Sigmoid colon (tissue), 4 donors: ENCODE data around the gene GLYR1.

Experiments
- POLR2AphosphoS5 ChIP-seq, 4 donors: sonication (generic); formaldehyde crosslinking; IDR thresholded peaks; one replicate each; pipeline ENCODE4 v1.6.1; 2017; ENCODE audit warnings: antibody characterized with exemption in 4 of 4
- TF ChIP-seq, protein P1 (sequence below), 4 experiments: fragments of 450-650 bp in 3 of 4; fragments of 200-600 bp in 1 of 4; IDR thresholded peaks; one replicate each; pipeline ENCODE4 v1.5.1; 2016 to 2019; ENCODE audit warnings: antibody characterized with exemption in 4 of 4, mild to moderate bottlenecking in 3 of 4, moderate library complexity in 2 of 4

GRCh38 chr16:4811242-4811641 is 35.8 kb downstream of the GLYR1 start:
- TF ChIP-seq, protein P1, sequence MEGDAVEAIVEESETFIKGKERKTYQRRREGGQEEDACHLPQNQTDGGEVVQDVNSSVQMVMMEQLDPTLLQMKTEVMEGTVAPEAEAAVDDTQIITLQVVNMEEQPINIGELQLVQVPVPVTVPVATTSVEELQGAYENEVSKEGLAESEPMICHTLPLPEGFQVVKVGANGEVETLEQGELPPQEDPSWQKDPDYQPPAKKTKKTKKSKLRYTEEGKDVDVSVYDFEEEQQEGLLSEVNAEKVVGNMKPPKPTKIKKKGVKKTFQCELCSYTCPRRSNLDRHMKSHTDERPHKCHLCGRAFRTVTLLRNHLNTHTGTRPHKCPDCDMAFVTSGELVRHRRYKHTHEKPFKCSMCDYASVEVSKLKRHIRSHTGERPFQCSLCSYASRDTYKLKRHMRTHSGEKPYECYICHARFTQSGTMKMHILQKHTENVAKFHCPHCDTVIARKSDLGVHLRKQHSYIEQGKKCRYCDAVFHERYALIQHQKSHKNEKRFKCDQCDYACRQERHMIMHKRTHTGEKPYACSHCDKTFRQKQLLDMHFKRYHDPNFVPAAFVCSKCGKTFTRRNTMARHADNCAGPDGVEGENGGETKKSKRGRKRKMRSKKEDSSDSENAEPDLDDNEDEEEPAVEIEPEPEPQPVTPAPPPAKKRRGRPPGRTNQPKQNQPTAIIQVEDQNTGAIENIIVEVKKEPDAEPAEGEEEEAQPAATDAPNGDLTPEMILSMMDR (IDR thresholded peaks at IDR 0.05): no peak
- no peak for TF ChIP-seq POLR2AphosphoS5 (IDR thresholded peaks at IDR 0.05)
